Middle frontal gyrus (tissue), 1 donor: ENCODE data around the gene ERVFRD-1.
A peak's percentile ranks its signal among the peaks of the same experiment; 100 is the strongest.

Source experiments
- DNase-seq: peaks from one replicate; pipeline ENCODE4 v3.0.0-alpha.2; 2015; ENCODE audit warnings: low spot score; ENCODE audit errors: extremely low spot score

Gene ERVFRD-1

GRCh38 chr6:11110921-11111768 is at the start of gene ERVFRD-1:
TSS of gene ERVFRD-1 (minus strand) at chr6:11111725. CDS start at chr6:11105310, 6,415 bp downstream.
- DNase-seq = no peak

GRCh38 chr6:11160199-11160598 is 48.7 kb upstream of the ERVFRD-1 start:
- DNase-seq = no peak

GRCh38 chr6:11155589-11155988 is 44.1 kb upstream of the ERVFRD-1 start:
- DNase-seq = no peak

- no peak for DNase-seq
These were observed 41.9 kb upstream of the ERVFRD-1 start for GRCh38 chr6:11153447-11153846.

- no peak for DNase-seq
These were observed 41.1 kb upstream of the ERVFRD-1 start for GRCh38 chr6:11152581-11152980.

GRCh38 chr6:11151488-11151887 is 40.0 kb upstream of the ERVFRD-1 start:
- no peak for DNase-seq

GRCh38 chr6:11149551-11149950 is 38.0 kb upstream of the ERVFRD-1 start:
- DNase-seq = no peak

- DNase-seq = no peak
These were observed 34.7 kb upstream of the ERVFRD-1 start for GRCh38 chr6:11146117-11146826.

- DNase-seq = peak; percentile 25
These were observed 32.9 kb upstream of the ERVFRD-1 start for GRCh38 chr6:11144393-11144851.

GRCh38 chr6:11143394-11144371 is 32.2 kb upstream of the ERVFRD-1 start:
- DNase-seq = no peak

GRCh38 chr6:11142296-11143027 is 30.9 kb upstream of the ERVFRD-1 start:
- DNase-seq = no peak

GRCh38 chr6:11141295-11141694 is 29.8 kb upstream of the ERVFRD-1 start:
- DNase-seq = no peak

- DNase-seq = no peak
These were observed 28.5 kb upstream of the ERVFRD-1 start for GRCh38 chr6:11140056-11140455.

- DNase-seq = no peak
These were observed 27.8 kb upstream of the ERVFRD-1 start for GRCh38 chr6:11139051-11139960.

GRCh38 chr6:11136809-11137208 is 25.3 kb upstream of the ERVFRD-1 start:
- no peak for DNase-seq

GRCh38 chr6:11133281-11133680 is 21.8 kb upstream of the ERVFRD-1 start:
- DNase-seq = no peak

GRCh38 chr6:11132194-11132888 is 20.8 kb upstream of the ERVFRD-1 start:
- DNase-seq = no peak

- DNase-seq = no peak
These were observed 19.1 kb upstream of the ERVFRD-1 start for GRCh38 chr6:11130605-11131004.
